Thoracic aorta (tissue), 2 donors: ENCODE measurements around the gene ABHD1. TPM values are rescaled to one million over a fixed set of nuclear protein-coding genes. Genes with fewer than 3 reads are reported as not detected.

ENCODE experiments used
- ATAC-seq: fragments of 150-250 bp; one replicate; pipeline ENCODE4 v1.8.0; 2017; ENCODE audit warnings: low read depth; ENCODE audit not compliant: insufficient number of reproducible peaks, low FRiP score
- DNase-seq: peaks from one replicate; pipeline ENCODE4 v3.0.0-alpha.2; 2020; ENCODE audit warnings: low spot score
- H3K27ac ChIP-seq, 2 donors: fragments of 200-600 bp; sonication (generic); 1 replicate in 1 of 2; 2 replicates in 1 of 2; pipeline ENCODE4 v1.5.1; 2016; ENCODE audit warnings: mild to moderate bottlenecking in 2 of 2, moderate library complexity in 2 of 2
- H3K27me3 ChIP-seq: fragments of 200-600 bp; sonication (generic); replicated peaks from 2 replicates; pipeline ENCODE4 v1.6.0; 2016; ENCODE audit warnings: mild to moderate bottlenecking; ENCODE audit not compliant: insufficient read depth
- H3K36me3 ChIP-seq: fragments of 200-600 bp; sonication (generic); one replicate; pipeline ENCODE4 v1.5.1; 2016
- H3K4me1 ChIP-seq, 2 donors: fragments of 200-600 bp; sonication (generic); 1 replicate in 1 of 2; 2 replicates in 1 of 2; pipeline versions ENCODE4 v1.5.1 to v1.6.0; 2016; ENCODE audit warnings: low read depth in 2 of 2, mild to moderate bottlenecking in 1 of 2; ENCODE audit not compliant: control insufficient read depth in 1 of 2
- H3K4me3 ChIP-seq: fragments of 200-600 bp; sonication (generic); 2 replicates; pipeline ENCODE4 v1.5.1; 2016; ENCODE audit warnings: mild to moderate bottlenecking
- H3K9me3 ChIP-seq: fragments of 200-600 bp; sonication (generic); 2 replicates; pipeline ENCODE4 v1.5.1; 2016
- CTCF ChIP-seq: fragments of 200-600 bp; sonication (generic); IDR thresholded peaks from one replicate; pipeline ENCODE4 v1.5.1; 2019; ENCODE audit warnings: antibody characterized with exemption
- total RNA-seq, 2 donors: library from RNA; depleted of rRNA; stranded (reverse); fragments of >200 nt; gene quantifications; one replicate each; pipeline versions ENCODE4 v1.1.0 to v1.2.3, GENCODE V29; 2016

ABHD1 gene
- total RNA-seq, 2 donors from 2014 or later, result 0.27 TPM; not detected in 1

GRCh38 chr2:27092696-27093429 is 30.8 kb upstream of the ABHD1 start:
- H3K9me3 ChIP-seq, result no peaks in the 10 kb centered on the region
- TF ChIP-seq CTCF, result no peak
- no peak overlapping the region for H3K27ac ChIP-seq
- DNase-seq (no peak), ATAC-seq (no peak)
- no peaks in the 10 kb centered on the region for H3K36me3 ChIP-seq
- H3K4me3 ChIP-seq, result no peak overlapping the region
- H3K4me1 ChIP-seq, result peaks cover 0 to 2% of the 10 kb centered on the region in 2 donors
- no peaks in the 10 kb centered on the region for H3K27me3 ChIP-seq

- Histone ChIP-seq H3K27ac (no peak overlapping the region), H3K27me3 (no peaks in the 10 kb centered on the region), H3K4me3 (no peak overlapping the region), H3K36me3 (no peaks in the 10 kb centered on the region), H3K9me3 (no peaks in the 10 kb centered on the region), H3K4me1 (no peaks in the 10 kb centered on the region)
- DNase-seq (no peak), ATAC-seq (no peak)
- TF ChIP-seq CTCF, result no peak
Observed at GRCh38 chr2:27093430-27094352, 29.9 kb upstream of the ABHD1 start.

- H3K27me3 ChIP-seq, result no peaks in the 10 kb centered on the region
- H3K4me1 ChIP-seq, result no peaks in the 10 kb centered on the region
- no peak overlapping the region for H3K4me3 ChIP-seq
- TF ChIP-seq CTCF, result no peak
- H3K27ac ChIP-seq, result no peak overlapping the region
- no peak for DNase-seq
- no peaks in the 10 kb centered on the region for H3K9me3 ChIP-seq
- no peaks in the 10 kb centered on the region for H3K36me3 ChIP-seq
- ATAC-seq, result no peak
Observed at GRCh38 chr2:27094353-27094984, 29.1 kb upstream of the ABHD1 start.

GRCh38 chr2:27095427-27095744 is 28.2 kb upstream of the ABHD1 start:
- H3K4me1 ChIP-seq, result no peaks in the 10 kb centered on the region
- DNase-seq (no peak), ATAC-seq (no peak)
- no peaks in the 10 kb centered on the region for H3K27me3 ChIP-seq
- H3K27ac ChIP-seq, result no peak overlapping the region
- H3K4me3 ChIP-seq, result no peak overlapping the region
- H3K9me3 ChIP-seq, result no peaks in the 10 kb centered on the region
- H3K36me3 ChIP-seq, result no peaks in the 10 kb centered on the region
- no peak for TF ChIP-seq CTCF
